Measurements from ENCODE around the gene NRL.
A peak's percentile ranks its signal among the peaks of the same experiment; 100 is the strongest.
"Not testable (repeated sequence)": the region's sequence is repeated elsewhere in the genome, so short reads cannot be mapped to it uniquely, and the experiment has no call there.

NRL gene

GRCh38 chr14:24052656-24053547 lies 61.8 kb downstream of the NRL start:
- peak; percentile 60 for DNase-seq (ENCODE audit: low read depth in 2 of 2)

- DNase-seq (ENCODE audit: low read depth in 2 of 2), result peak; percentile 49 to 56
Measured at GRCh38 chr14:24051789-24052655, 62.7 kb downstream of the NRL start, which contains the start of gene CARMIL3. CARMIL3 (plus strand) TSS chr14:24052009; CDS start chr14:24052154, 145 bp downstream.

GRCh38 chr14:24051176-24051788 lies 63.5 kb downstream of the NRL start:
- DNase-seq (ENCODE audit: low read depth in 2 of 2), result no peak

DNA sequence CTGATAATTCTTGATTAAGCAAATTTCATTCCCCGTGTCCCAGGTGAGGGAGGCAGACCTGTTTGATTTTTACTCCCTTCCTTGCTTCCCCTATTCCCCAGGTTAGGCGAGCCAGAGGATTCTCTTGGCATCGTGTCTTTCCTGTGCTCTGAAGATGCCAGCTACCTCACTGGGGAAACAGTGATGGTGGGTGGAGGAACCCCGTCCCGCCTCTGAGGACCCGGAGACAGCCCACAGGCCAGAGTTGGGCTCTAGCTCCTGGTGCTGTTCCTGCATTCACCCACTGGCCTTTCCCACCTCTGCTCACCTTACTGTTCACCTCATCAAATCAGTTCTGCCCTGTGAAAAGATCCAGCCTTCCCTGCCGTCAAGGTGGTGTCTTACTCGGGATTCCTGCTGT lies 64.0 kb downstream of the NRL start:
- DNase-seq (ENCODE audit: low read depth in 2 of 2), result not testable (repeated sequence)

GRCh38 chr14:24049002-24049401 lies 65.7 kb downstream of the NRL start:
- not testable (repeated sequence) for DNase-seq (ENCODE audit: low read depth in 2 of 2)

GRCh38 chr14:24042746-24043145 lies 72.0 kb downstream of the NRL start:
- no peak for DNase-seq (ENCODE audit: low read depth in 2 of 2)

- DNase-seq (ENCODE audit: low read depth in 2 of 2), result no peak
Measured at GRCh38 chr14:24040692-24041091, 74.1 kb downstream of the NRL start.

DNA sequence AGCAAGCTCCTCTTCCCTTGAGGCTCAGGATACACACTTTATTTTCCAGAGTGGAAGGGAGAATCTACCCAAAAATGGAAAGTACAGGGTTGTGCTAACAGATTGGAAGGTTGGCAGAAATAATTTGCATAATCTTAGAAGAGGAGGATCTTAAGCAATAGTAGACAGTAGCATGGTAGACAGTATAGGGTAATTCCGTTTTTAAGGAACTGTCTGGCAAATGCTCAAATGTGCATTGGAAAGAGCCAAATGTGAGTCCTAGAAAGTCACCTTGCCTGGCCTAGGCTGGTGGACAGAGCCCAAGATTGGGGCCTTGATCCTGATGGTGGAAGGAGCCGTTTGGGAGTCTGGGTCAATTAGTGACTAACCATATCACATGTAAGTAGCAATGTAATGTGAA lies 76.1 kb downstream of the NRL start:
- no peak for DNase-seq (ENCODE audit: low read depth in 2 of 2)

GRCh38 chr14:24037658-24038037 lies 77.1 kb downstream of the NRL start:
- no peak for DNase-seq (ENCODE audit: low read depth in 2 of 2)

- DNase-seq (ENCODE audit: low read depth in 2 of 2), result not testable (repeated sequence)
Measured at GRCh38 chr14:24036963-24037657, 77.6 kb downstream of the NRL start.

- DNase-seq (ENCODE audit: low read depth in 2 of 2), result peak; percentile 43 to 44
Measured at GRCh38 chr14:24036169-24036962, 78.4 kb downstream of the NRL start.

- not testable (repeated sequence) for DNase-seq (ENCODE audit: low read depth in 2 of 2)
Measured at GRCh38 chr14:24035769-24036168, 79.0 kb downstream of the NRL start.

DNA sequence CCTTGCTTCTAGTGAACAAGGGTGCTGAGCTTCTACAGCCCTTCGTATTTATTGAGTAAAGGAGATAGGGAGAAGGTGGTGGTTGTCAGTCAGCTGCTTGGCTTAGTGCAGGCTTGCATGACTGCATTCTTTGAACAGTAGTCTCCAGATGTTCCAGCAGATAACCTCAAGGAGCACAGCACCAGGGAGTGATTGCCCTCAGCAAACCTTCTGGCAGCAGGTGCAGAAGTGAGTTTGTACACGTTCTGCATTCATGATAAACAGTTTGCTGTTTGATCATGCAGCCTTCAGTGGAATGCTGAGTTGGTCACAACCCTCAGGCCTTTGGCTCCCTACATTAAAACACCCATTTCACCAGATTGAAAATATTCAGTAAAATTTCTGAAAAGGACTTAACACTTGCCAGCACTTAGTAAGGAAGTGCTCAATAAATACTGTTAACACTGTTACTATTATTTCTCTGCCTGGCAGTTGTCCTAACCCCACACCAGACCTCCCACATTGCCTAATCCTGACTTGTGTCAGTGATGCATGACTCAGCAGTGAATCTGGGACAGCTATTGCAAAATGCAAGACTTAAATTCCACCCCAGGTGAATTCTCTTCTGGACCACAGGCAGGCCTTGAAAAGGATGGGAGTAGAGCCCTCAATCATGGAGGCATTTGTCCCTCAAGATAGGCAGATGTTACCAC lies 81.9 kb downstream of the NRL start:
- DNase-seq (ENCODE audit: low read depth in 2 of 2), result no peak

DNA sequence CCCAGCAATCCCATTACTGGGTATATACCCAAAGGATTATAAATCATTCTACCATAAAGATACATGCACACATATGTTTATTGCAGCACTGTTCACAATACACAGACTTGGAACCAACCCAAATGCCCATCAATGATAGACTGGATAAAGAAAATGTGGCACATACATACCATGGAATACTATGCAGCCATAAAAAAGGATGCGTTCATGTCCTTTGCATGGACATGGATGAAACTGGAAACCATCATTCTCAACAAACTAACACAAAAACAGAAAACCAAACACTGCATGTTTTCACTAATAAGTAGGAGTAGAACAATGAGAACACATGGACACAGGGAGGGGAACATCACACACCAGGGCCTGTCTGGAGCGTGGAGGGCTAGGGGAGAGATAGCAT lies 83.4 kb downstream of the NRL start:
- not testable (repeated sequence) for DNase-seq (ENCODE audit: low read depth in 2 of 2)

DNA sequence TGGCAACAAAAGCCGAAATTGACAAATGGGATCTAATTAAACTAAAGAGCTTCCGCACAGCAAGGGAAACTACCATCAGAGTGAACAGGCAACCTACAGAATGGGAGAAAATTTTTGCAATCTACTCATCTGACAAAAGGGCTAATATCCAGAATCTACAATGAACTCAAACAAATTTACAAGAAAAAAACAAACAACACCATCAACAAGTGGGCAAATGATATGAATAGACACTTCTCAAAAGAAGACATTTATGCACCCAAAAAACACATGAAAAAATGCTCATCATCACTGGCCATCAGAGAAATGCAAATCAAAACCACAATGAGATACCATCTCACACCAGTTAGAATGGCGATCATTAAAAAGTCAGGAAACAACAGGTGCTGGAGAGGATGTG lies 85.1 kb downstream of the NRL start:
- DNase-seq (ENCODE audit: low read depth in 2 of 2), result not testable (repeated sequence)

Measured in stimulated activated CD8-positive, alpha-beta memory T cell treated with anti-CD3 and anti-CD28 coated beads, Interleukin-15, amount 100 ng/mL, for 48 hours (primary cell).